Transverse colon (tissue), 4 donors: ENCODE measurements around the gene LRRC4C. TPM values are rescaled to one million over a fixed set of nuclear protein-coding genes. Genes with fewer than 3 reads are reported as not detected.

ENCODE experiments used
- DNase-seq: peaks from one replicate; pipeline ENCODE4 v3.0.0-alpha.2; 2019
- H3K27ac ChIP-seq, 4 donors: fragments of 200-600 bp; sonication (generic); 2 replicates each; pipeline ENCODE4 v1.5.1; 2016 to 2018; ENCODE audit warnings: inconsistent platforms in 4 of 4
- H3K27me3 ChIP-seq: fragments of 200-600 bp; sonication (generic); 2 replicates; pipeline ENCODE4 v1.5.1; 2017; ENCODE audit warnings: inconsistent platforms
- H3K36me3 ChIP-seq, 4 donors: fragments of 200-600 bp; sonication (generic); 2 replicates each; pipeline ENCODE4 v1.5.1; 2017 to 2019; ENCODE audit warnings: inconsistent platforms in 4 of 4
- H3K4me1 ChIP-seq, 4 donors: fragments of 200-600 bp; sonication (generic); 2 replicates each; pipeline ENCODE4 v1.5.1; 2017 to 2020; ENCODE audit warnings: inconsistent platforms in 4 of 4
- H3K4me3 ChIP-seq, 4 donors: fragments of 200-600 bp; sonication (generic); 1 replicate in 1 of 4; 2 replicates in 3 of 4; pipeline versions ENCODE4 v1.5.1 to v1.6.1; 2017 to 2019; ENCODE audit warnings: inconsistent platforms in 4 of 4
- H3K9me3 ChIP-seq, 2 donors: fragments of 200-600 bp; sonication (generic); 2 replicates each; pipeline ENCODE4 v1.5.1; 2017 to 2019; ENCODE audit warnings: inconsistent platforms in 2 of 2
- EP300 ChIP-seq: sonication (generic); formaldehyde crosslinking; IDR thresholded peaks from one replicate; pipeline ENCODE4 v1.6.1; 2017; ENCODE audit warnings: antibody characterized with exemption, low read depth
- POLR2A ChIP-seq: fragments of 450-650 bp; IDR thresholded peaks from one replicate; pipeline ENCODE4 v1.6.1; 2016; ENCODE audit warnings: antibody characterized with exemption, mild to moderate bottlenecking, moderate library complexity
- POLR2AphosphoS5 ChIP-seq, 3 donors: sonication (generic); formaldehyde crosslinking; IDR thresholded peaks; one replicate each; pipeline ENCODE4 v1.6.1; 2016; ENCODE audit warnings: antibody characterized with exemption in 3 of 3
- WGBS, 2 donors: methylation state at CpG; one replicate each; pipeline ENCODE4 v1.1.5; 2018; ENCODE audit warnings: low coverage in 1 of 2; 5-methylcytosine and 5-hydroxymethylcytosine counted together
- in situ Hi-C, 4 donors: fragments of 200-750 bp; cut with MboI; loops; one replicate each; pipeline versions ENCODE4 v1.15.0 to v1.15.1; 2017; ENCODE audit warnings: low sequenced_read_pairs in 3 of 4, low pct_ligation_motif_present in 1 of 4, low pct_unique_long_range_greater_than_20kb in 1 of 4
- intact Hi-C: fragments of 100-400 bp; cut with DNase I; formaldehyde crosslinking; loops from one replicate; pipeline ENCODE4 v1.15.1; 2023; ENCODE audit warnings: low total_unique reads
- total RNA-seq, 4 donors: library from RNA; depleted of rRNA; stranded (reverse); fragments of >200 nt; gene quantifications; one replicate each; pipeline ENCODE4 v1.1.0, GENCODE V29; 2016
- TF ChIP-seq, protein P1 (sequence below), 5 experiments: fragments of 200-600 bp in 3 of 5; fragments of 450-650 bp in 2 of 5; sonication (generic) in 3 of 5; IDR thresholded peaks; 1 replicate in 2 of 5; 2 replicates in 3 of 5; pipeline ENCODE4 v1.5.1; 2016 to 2017; ENCODE audit warnings: antibody characterized with exemption in 5 of 5, inconsistent platforms in 3 of 5, mild to moderate bottlenecking in 2 of 5, moderate library complexity in 1 of 5

LRRC4C gene
- total RNA-seq, 4 donors from 2014 or later: 0.55 to 1.9 (median 0.64) TPM; not detected in 1

DNA sequence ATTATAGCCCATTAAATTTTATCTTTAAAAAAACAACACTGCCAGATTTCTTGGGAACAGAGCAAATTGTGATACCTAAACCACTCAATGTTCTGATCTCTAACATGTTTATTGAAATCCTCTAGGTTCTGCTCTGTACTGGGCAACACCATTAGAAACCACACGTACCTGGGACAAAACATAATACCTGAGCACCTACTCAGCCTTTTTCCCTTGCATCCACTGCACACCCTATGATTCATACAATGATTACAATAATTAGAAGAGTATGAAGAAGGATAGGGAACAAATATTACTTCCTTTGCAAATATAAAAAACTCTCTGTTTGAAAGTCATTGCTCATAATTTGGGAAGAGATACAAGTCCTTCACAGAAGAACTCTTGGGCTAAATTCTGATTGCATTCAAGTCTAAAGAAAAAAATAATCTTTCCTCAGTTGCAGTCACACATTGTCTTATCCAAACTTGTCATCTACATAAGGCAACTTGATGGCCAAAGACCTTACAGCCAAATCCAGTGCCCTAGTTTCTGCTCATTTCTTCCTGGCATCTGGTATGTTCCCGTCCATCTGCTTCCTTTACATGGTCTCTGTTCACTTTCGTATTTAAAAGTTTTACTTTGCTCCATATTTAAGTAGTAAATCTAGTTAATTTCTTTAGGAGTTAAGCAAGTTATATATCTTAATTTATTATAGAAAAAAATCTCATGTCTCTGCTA, 407.4 kb downstream of the LRRC4C start:
- Histone ChIP-seq H3K36me3 (no peaks in the 10 kb centered on the region), H3K9me3 (no peaks in the 10 kb centered on the region), H3K27ac (no peak overlapping the region), H3K27me3 (no peaks in the 10 kb centered on the region), H3K4me3 (no peak overlapping the region), H3K4me1 (no peaks in the 10 kb centered on the region)
- intact Hi-C loops: no loop called here
- WGBS, 2 donors: 76 to 80% methylated on average over 3 of the region's 3 CpGs
- DNase-seq: no peak
- no peak for TF ChIP-seq POLR2A
- no peak for TF ChIP-seq POLR2AphosphoS5 (IDR thresholded peaks at IDR 0.05)
- no peak for TF ChIP-seq EP300
- in situ Hi-C loops: no loop called here

DNA sequence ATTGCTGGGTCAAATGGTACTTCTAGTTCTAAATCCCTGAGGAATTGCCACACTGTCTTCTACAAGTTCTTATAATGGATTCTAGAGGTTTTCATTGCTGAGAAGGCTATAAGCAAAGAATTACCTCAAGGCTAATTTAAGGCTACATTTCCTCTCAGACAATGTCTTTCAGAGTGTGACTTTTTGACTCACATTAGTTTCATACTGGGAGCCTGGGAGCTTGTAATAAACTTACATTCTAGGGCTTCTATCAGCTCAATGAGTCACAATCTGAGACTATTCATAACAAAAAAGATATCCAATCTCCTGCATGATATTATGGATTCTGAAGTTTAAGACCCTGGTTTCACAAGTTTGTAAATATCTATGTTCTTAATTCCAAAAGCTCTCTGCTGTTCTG, 408.7 kb downstream of the LRRC4C start:
- in situ Hi-C loops: no loop called here
- no peak overlapping the region for H3K27ac ChIP-seq
- intact Hi-C loops: no loop called here
- no peaks in the 10 kb centered on the region for H3K27me3 ChIP-seq
- H3K9me3 ChIP-seq: no peaks in the 10 kb centered on the region
- no peaks in the 10 kb centered on the region for H3K36me3 ChIP-seq
- H3K4me3 ChIP-seq: no peak overlapping the region
- no peak for DNase-seq
- H3K4me1 ChIP-seq: no peaks in the 10 kb centered on the region
- TF ChIP-seq, protein P1, sequence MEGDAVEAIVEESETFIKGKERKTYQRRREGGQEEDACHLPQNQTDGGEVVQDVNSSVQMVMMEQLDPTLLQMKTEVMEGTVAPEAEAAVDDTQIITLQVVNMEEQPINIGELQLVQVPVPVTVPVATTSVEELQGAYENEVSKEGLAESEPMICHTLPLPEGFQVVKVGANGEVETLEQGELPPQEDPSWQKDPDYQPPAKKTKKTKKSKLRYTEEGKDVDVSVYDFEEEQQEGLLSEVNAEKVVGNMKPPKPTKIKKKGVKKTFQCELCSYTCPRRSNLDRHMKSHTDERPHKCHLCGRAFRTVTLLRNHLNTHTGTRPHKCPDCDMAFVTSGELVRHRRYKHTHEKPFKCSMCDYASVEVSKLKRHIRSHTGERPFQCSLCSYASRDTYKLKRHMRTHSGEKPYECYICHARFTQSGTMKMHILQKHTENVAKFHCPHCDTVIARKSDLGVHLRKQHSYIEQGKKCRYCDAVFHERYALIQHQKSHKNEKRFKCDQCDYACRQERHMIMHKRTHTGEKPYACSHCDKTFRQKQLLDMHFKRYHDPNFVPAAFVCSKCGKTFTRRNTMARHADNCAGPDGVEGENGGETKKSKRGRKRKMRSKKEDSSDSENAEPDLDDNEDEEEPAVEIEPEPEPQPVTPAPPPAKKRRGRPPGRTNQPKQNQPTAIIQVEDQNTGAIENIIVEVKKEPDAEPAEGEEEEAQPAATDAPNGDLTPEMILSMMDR (IDR thresholded peaks at IDR 0.05): no peak
- TF ChIP-seq EP300 (no peak), POLR2AphosphoS5 (IDR thresholded peaks at IDR 0.05) (no peak), POLR2A (no peak)

DNA sequence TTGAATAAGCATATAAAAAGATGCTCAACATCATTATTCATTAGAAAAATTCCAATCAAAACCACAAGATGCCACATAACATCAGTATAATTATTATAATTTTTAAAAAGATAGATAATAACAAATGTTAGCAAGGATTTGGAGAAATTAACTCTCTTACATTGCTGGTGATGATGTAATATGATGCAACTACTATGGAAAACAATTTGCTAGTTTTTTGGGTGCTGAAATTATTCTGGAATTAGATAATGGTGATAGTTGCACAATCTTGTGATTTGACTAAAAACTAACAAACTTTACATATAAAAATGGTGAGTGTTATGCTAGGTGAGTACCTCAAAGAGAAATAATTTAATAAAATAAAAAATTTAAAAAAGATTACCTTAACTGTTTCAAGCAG, 412.2 kb downstream of the LRRC4C start:
- Histone ChIP-seq H3K4me3 (no peak overlapping the region), H3K9me3 (no peaks in the 10 kb centered on the region), H3K4me1 (no peaks in the 10 kb centered on the region), H3K27me3 (no peaks in the 10 kb centered on the region), H3K27ac (no peak overlapping the region), H3K36me3 (no peaks in the 10 kb centered on the region)
- in situ Hi-C loops (no loop called here), intact Hi-C loops (no loop called here)
- no peak for TF ChIP-seq POLR2A
- TF ChIP-seq, protein P1 (IDR thresholded peaks at IDR 0.05): no peak
- no peak for TF ChIP-seq EP300
- no peak for TF ChIP-seq POLR2AphosphoS5 (IDR thresholded peaks at IDR 0.05)
- DNase-seq: no peak

DNA sequence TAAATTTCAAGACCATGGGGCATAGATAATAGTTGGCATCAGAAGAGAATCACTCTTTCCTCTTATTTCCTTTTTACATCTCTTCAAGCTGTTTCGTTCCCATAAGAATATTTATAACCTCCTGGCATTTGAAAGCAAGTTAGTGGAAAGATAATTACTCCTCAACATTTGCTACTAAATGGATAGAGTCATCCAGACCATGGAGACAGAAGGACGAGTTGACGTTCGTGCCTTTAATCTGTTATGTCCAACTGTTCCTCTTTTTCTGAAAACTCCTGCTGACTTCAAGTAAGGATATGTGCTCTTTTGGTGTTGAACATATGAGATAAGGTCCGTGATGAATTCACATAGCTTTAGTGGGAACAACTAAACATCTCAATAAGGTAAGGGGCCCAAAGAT, 414.2 kb downstream of the LRRC4C start:
- Histone ChIP-seq H3K4me1 (no peaks in the 10 kb centered on the region), H3K4me3 (no peak overlapping the region), H3K36me3 (no peaks in the 10 kb centered on the region), H3K27ac (no peak overlapping the region), H3K27me3 (no peaks in the 10 kb centered on the region), H3K9me3 (no peaks in the 10 kb centered on the region)
- no peak for TF ChIP-seq EP300
- no peak for TF ChIP-seq POLR2A
- in situ Hi-C loops: no loop called here
- no peak for DNase-seq
- WGBS, 2 donors: 77 to 79% methylated on average over 5 of the region's 5 CpGs
- intact Hi-C loops: no loop called here

DNA sequence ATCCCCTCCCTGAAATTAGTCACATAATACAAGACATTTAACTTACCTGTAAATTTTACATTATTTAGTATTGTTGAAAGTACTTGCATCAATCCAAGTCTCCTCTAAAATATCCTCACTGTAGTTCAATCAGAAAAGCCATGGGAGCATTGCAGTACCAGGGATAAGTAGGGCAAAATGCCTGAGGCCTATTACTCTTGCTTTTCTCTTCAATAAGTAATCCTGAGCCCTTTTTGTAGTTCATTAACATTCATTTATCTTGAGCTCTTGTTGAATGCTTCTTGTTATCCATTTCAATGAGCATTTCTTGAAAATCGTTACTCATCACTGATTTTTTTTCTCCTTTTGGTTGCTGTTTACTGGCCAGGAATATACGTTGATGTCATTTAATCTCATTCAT, 414.7 kb downstream of the LRRC4C start:
- Histone ChIP-seq H3K9me3 (no peaks in the 10 kb centered on the region), H3K27me3 (no peaks in the 10 kb centered on the region), H3K36me3 (no peaks in the 10 kb centered on the region), H3K4me1 (no peaks in the 10 kb centered on the region), H3K27ac (no peak overlapping the region), H3K4me3 (no peak overlapping the region)
- intact Hi-C loops: no loop called here
- TF ChIP-seq POLR2A: no peak
- no peak for TF ChIP-seq POLR2AphosphoS5 (IDR thresholded peaks at IDR 0.05)
- TF ChIP-seq EP300: no peak
- TF ChIP-seq, protein P1 (IDR thresholded peaks at IDR 0.05): no peak
- 58 to 61% methylated on average over 2 of the region's 2 CpGs for WGBS, 2 donors
- no peak for DNase-seq
- in situ Hi-C loops: no loop called here
